ENCODE measurements around the gene HCRT. TPM values are rescaled to one million over a fixed set of nuclear protein-coding genes. Genes with fewer than 3 reads are reported as not detected.
A peak's percentile ranks its signal among the peaks of the same experiment; 100 is the strongest.

Gene HCRT
- total RNA-seq, 2 experiments from 2014 or later: not detected

DNA sequence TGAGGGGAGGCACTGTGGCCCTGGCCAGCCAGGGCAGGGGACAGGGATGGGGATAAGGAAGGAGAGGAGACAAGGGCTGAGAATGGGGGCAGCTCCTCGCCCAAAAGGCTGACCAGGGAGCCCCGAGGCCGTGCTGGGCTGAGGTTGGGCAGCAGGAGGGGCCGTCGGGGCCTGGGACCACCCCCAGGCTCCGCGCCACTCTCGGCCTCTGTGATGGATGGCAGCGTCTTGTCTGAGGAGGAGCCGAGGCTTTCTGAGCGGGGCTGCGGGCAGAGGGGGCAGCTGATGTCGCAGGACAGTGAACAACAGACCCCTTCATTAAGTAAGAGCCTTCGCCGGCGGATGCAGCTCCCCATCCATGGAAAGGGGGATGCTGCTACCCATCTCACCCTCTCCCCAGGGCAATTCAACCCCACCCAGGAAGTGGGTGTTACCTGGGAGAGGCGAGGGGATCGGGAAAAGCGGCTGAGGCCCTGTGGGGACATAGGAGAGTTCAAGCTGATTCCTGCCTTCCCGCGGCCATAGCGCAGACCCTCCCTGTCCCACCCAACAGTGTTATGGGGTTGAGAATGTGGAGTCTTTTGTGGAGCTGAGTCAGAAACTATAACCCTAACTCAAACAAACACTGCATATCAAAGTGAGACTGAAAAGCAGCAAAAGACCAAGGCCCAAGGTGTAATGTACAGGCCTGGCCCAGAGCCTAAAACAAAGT is 21.4 kb downstream of the HCRT start:
- Mint-ChIP-seq H3K36me3 (ENCODE audit: low read depth) (no peaks in the 10 kb centered on the region), H3K9me3 (no peaks in the 10 kb centered on the region), H3K4me1 (ENCODE audit: low read depth) (no peaks in the 10 kb centered on the region), H3K4me3 (no peak overlapping the region), H3K27ac (no peak overlapping the region), H3K27me3 (no peaks in the 10 kb centered on the region)
- POLR2A ChIA-PET: interaction anchor here (0.6 to 2.0 kb wide), 2 partner anchors 17 to 49 kb away, joined by 3 to 6 read pairs; partner anchors contain the start of gene KCNH4
- DNase-seq (no peak), ATAC-seq (no peak)
- intact Hi-C loops (cut with micrococcal nuclease): no loop called here
- CTCF ChIA-PET: interaction anchor here (0.7 to 3.6 kb wide), 6 partner anchors 10 to 74 kb away, joined by 3 to 23 read pairs (median 4); partner anchors contain the start of genes GHDC and KCNH4
- TF ChIP-seq, protein P1, sequence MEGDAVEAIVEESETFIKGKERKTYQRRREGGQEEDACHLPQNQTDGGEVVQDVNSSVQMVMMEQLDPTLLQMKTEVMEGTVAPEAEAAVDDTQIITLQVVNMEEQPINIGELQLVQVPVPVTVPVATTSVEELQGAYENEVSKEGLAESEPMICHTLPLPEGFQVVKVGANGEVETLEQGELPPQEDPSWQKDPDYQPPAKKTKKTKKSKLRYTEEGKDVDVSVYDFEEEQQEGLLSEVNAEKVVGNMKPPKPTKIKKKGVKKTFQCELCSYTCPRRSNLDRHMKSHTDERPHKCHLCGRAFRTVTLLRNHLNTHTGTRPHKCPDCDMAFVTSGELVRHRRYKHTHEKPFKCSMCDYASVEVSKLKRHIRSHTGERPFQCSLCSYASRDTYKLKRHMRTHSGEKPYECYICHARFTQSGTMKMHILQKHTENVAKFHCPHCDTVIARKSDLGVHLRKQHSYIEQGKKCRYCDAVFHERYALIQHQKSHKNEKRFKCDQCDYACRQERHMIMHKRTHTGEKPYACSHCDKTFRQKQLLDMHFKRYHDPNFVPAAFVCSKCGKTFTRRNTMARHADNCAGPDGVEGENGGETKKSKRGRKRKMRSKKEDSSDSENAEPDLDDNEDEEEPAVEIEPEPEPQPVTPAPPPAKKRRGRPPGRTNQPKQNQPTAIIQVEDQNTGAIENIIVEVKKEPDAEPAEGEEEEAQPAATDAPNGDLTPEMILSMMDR (IDR thresholded peaks at IDR 0.05): no peak

DNA sequence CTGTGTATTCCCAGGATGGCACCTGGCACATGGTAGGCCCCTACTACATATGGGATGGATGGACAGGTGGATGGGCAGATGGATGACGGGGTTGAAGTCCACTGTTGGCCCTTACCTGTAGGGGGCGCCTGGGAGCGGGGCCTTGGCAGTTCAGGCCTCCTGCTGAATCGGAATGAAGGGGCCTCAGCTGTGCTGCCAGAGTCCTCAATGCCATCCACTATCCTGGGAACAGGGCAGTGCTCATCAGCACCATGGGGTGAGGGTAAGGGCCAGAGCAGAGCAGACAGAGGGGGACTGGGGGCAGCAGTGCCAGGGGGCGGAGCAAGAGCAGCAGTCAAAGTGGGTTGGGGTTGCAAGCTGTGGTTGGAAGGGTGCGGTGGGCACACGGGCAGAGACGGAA is 22.1 kb downstream of the HCRT start:
- Mint-ChIP-seq H3K9me3 (no peaks in the 10 kb centered on the region), H3K27ac (no peak overlapping the region), H3K4me1 (ENCODE audit: low read depth) (no peaks in the 10 kb centered on the region), H3K36me3 (ENCODE audit: low read depth) (no peaks in the 10 kb centered on the region), H3K4me3 (no peak overlapping the region), H3K27me3 (no peaks in the 10 kb centered on the region)
- ChIA-PET CTCF (interaction anchor here (0.7 to 3.6 kb wide), 8 partner anchors 9 to 242 kb away, joined by 3 to 23 read pairs (median 4); partner anchors contain the start of genes GHDC and KCNH4), POLR2A (interaction anchor here (2.0 kb wide), 1 partner anchor 18 kb away, joined by 6 read pairs; the partner anchor contains the start of gene KCNH4)
- intact Hi-C loops (cut with micrococcal nuclease): no loop called here
- ATAC-seq: peak; percentile 70
- peak; percentile 67 for DNase-seq
- TF ChIP-seq, protein P1 (IDR thresholded peaks at IDR 0.05): peak; percentile 67

DNA sequence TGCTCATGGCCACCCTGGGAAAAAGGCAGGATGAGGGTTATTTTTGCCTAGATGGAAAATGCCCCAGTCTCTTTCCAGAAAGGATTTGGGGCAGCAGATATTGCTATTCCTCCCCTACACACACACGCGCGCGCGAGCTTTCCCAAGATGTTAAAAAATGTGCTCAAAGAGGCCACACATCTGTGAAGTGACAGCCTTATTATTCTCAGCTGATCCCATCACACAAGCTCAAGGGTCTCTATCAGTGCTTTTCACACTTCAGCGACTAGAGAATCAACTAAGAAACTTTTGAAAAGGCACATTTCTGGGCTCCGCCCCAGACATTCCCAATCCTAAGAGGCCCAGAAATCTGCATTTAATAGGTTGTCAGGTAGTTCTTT is 24.7 kb downstream of the HCRT start:
- intact Hi-C loops (cut with micrococcal nuclease): no loop called here
- Mint-ChIP-seq H3K4me3 (no peak overlapping the region), H3K27me3 (no peaks in the 10 kb centered on the region), H3K36me3 (ENCODE audit: low read depth) (no peaks in the 10 kb centered on the region), H3K9me3 (no peaks in the 10 kb centered on the region), H3K27ac (no peak overlapping the region), H3K4me1 (ENCODE audit: low read depth) (peaks cover 4% of the 10 kb centered on the region)
- ChIA-PET CTCF (interaction anchor here (1.0 kb wide), 1 partner anchor 135 kb away, joined by 3 read pairs; no protein-coding TSS in a partner anchor), POLR2A (interaction anchor here (1.1 kb wide), 2 partner anchors 19 to 20 kb away, joined by 3 to 4 read pairs; partner anchors contain the start of gene KCNH4)
- TF ChIP-seq, protein P1 (IDR thresholded peaks at IDR 0.05): no peak
- no peak for ATAC-seq
- no peak for DNase-seq

DNA sequence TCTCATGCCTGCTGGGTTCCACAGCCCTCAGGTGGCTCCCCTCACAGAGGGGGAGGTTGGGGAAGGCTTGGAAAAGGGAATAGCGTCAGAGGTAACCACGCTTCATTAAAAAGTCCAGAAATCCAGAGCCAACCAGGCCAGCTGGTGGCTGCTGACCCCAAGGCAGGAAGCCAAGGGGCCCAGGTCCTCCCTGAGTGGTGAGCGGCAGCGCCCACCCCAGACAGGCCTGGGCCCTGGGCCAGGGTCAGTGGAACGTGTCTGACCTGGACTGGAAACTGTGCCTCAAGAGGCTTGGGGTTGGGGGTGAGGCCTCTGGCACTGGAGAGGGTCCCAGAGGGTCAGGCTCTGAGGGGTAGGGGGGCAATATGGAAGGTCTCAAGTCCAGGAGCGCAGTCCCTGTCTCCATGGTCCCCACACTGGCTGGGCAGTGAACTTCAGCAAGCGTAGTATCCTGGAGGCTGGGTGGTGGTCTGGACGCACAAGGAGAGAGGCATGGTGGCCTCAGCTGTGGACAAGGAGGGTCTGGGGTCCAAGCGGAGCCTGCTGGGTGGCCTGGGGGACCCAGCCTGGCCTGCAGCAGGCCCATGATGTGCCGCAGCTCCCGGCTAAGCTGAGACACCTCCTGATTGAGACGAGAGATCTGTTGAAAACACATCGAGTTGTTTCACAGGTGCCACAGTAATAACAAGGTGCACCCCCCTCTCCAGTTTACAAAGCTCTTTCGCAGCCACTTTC is 25.3 kb downstream of the HCRT start:
- DNase-seq (no peak), ATAC-seq (no peak)
- H3K27ac Mint-ChIP-seq: no peak overlapping the region
- H3K9me3 Mint-ChIP-seq: no peaks in the 10 kb centered on the region
- ChIA-PET CTCF (interaction anchor here (1.0 kb wide), 1 partner anchor 134 kb away, joined by 3 read pairs; no protein-coding TSS in a partner anchor), POLR2A (interaction anchor here (1.1 kb wide), 2 partner anchors 19 to 20 kb away, joined by 3 to 4 read pairs; partner anchors contain the start of gene KCNH4)
- intact Hi-C loops (cut with micrococcal nuclease): no loop called here
- H3K4me3 Mint-ChIP-seq: no peak overlapping the region
- TF ChIP-seq, protein P1 (IDR thresholded peaks at IDR 0.05): no peak
- H3K27me3 Mint-ChIP-seq: no peaks in the 10 kb centered on the region
- no peaks in the 10 kb centered on the region for H3K36me3 Mint-ChIP-seq (ENCODE audit: low read depth)
- peaks cover 4% of the 10 kb centered on the region for H3K4me1 Mint-ChIP-seq (ENCODE audit: low read depth)

All from activated CD8-positive, alpha-beta T cell treated with anti-CD3 and anti-CD28 coated beads for 36 hours (primary cell).